Activated naive CD8-positive, alpha-beta T cell treated with anti-CD3 and anti-CD28 coated beads, Interleukin-2, amount 10 ng/mL, durations not matched to agents 7 days and 5 days (primary cell): Measurements from ENCODE around the gene OR56A5. TPM values are rescaled to one million over a fixed set of nuclear protein-coding genes. Genes with fewer than 3 reads are reported as not detected.

ENCODE experiments used
- ATAC-seq: fragments of 150-1000 bp; cut with Tn5 transposase; one replicate; pipeline ENCODE4 v1.10.0; 2021; ENCODE audit warnings: low read depth, moderate library complexity
- POLR2A ChIA-PET: fragments of 350-600 bp; sonication (Branson Sonifier 250); formaldehyde crosslinking; loops from one replicate; lab custom pipeline; 2021; ENCODE audit warnings: antibody characterized with exemption; lab: Charles Lee
- DNase-seq: peaks from one replicate; pipeline ENCODE4 v3.0.0; 2021
- H3K27ac Mint-ChIP-seq: one replicate; pipeline ENCODE4 v1.8.0; 2022; ENCODE audit warnings: mild to moderate bottlenecking, mixed read lengths
- H3K27me3 Mint-ChIP-seq: one replicate; pipeline ENCODE4 v1.8.0; 2022; ENCODE audit warnings: mild to moderate bottlenecking, moderate library complexity, mixed read lengths
- H3K36me3 Mint-ChIP-seq: one replicate; pipeline ENCODE4 v1.8.0; 2021; ENCODE audit warnings: mild to moderate bottlenecking, mixed read lengths
- H3K4me1 Mint-ChIP-seq: one replicate; pipeline ENCODE4 v1.8.0; 2021; ENCODE audit warnings: mixed read lengths
- H3K4me3 Mint-ChIP-seq: one replicate; pipeline ENCODE4 v1.8.0; 2022; ENCODE audit warnings: mild to moderate bottlenecking, moderate library complexity, mixed read lengths
- H3K9me3 Mint-ChIP-seq: one replicate; pipeline ENCODE4 v1.8.0; 2021; ENCODE audit warnings: mixed read lengths
- total RNA-seq, 2 experiments: library from RNA; stranded (reverse); gene quantifications; one replicate each; pipeline ENCODE4 v1.2.3, GENCODE V29; 2021

Gene OR56A5
- total RNA-seq, 2 experiments from 2014 or later = not detected

GRCh38 chr11:5928271-5928670 is 40.0 kb downstream of the OR56A5 start:
- Mint-ChIP-seq H3K9me3 (peaks cover 9% of the 10 kb centered on the region), H3K27ac (no peak overlapping the region), H3K36me3 (no peaks in the 10 kb centered on the region), H3K4me3 (no peak overlapping the region), H3K27me3 (no peaks in the 10 kb centered on the region), H3K4me1 (no peaks in the 10 kb centered on the region)
- ATAC-seq (no peak), DNase-seq (no peak)
- POLR2A ChIA-PET = no interaction called here

GRCh38 chr11:5923794-5924193 is 44.5 kb downstream of the OR56A5 start:
- H3K4me1 Mint-ChIP-seq = no peaks in the 10 kb centered on the region
- no peaks in the 10 kb centered on the region for H3K27me3 Mint-ChIP-seq
- no peak overlapping the region for H3K4me3 Mint-ChIP-seq
- POLR2A ChIA-PET = no interaction called here
- no peak overlapping the region for H3K27ac Mint-ChIP-seq
- H3K9me3 Mint-ChIP-seq = peaks cover 8% of the 10 kb centered on the region
- no peak for ATAC-seq
- DNase-seq = no peak
- H3K36me3 Mint-ChIP-seq = no peaks in the 10 kb centered on the region

GRCh38 chr11:5923427-5923776 is 44.9 kb downstream of the OR56A5 start:
- no peaks in the 10 kb centered on the region for H3K4me1 Mint-ChIP-seq
- no peaks in the 10 kb centered on the region for H3K36me3 Mint-ChIP-seq
- H3K27me3 Mint-ChIP-seq = no peaks in the 10 kb centered on the region
- POLR2A ChIA-PET = no interaction called here
- peaks cover 7% of the 10 kb centered on the region for H3K9me3 Mint-ChIP-seq
- ATAC-seq (no peak), DNase-seq (no peak)
- H3K4me3 Mint-ChIP-seq = no peak overlapping the region
- H3K27ac Mint-ChIP-seq = no peak overlapping the region

- ATAC-seq = no peak
- no peak for DNase-seq
These were observed 45.4 kb downstream of the OR56A5 start for GRCh38 chr11:5922749-5923426.

More at GRCh38 chr11:5922749-5923426, 45.4 kb downstream of the OR56A5 start:
- H3K4me3 Mint-ChIP-seq = no peak overlapping the region
- H3K9me3 Mint-ChIP-seq = peaks cover 6% of the 10 kb centered on the region
- no peaks in the 10 kb centered on the region for H3K27me3 Mint-ChIP-seq
- no peaks in the 10 kb centered on the region for H3K4me1 Mint-ChIP-seq
- POLR2A ChIA-PET = no interaction called here
- no peak overlapping the region for H3K27ac Mint-ChIP-seq
- no peaks in the 10 kb centered on the region for H3K36me3 Mint-ChIP-seq

Other genes starting within 250 kb of the OR56A5 start
- gene OR56B1, start 232.0 kb downstream of the OR56A5 start, total RNA-seq = under 1 TPM; 0.86 to 0.99 TPM
- 1 to 10 TPM; 1.7 to 1.8 TPM for gene OR52N4, start 214.3 kb downstream of the OR56A5 start, total RNA-seq
- not detected for gene OR52N5, start 185.1 kb downstream of the OR56A5 start, total RNA-seq
- not detected for gene OR52N1, start 177.2 kb downstream of the OR56A5 start, total RNA-seq
- gene OR52N2, start 159.6 kb downstream of the OR56A5 start, total RNA-seq = not detected
- not detected for gene OR52E6, start 126.6 kb downstream of the OR56A5 start, total RNA-seq
- not detected for gene OR52E8, start 110.8 kb downstream of the OR56A5 start, total RNA-seq
- gene OR52E4, start 87.9 kb downstream of the OR56A5 start, total RNA-seq = not detected
- gene OR52E5, start 75.3 kb downstream of the OR56A5 start, total RNA-seq = not detected
- not detected for gene OR56A3, start 26.2 kb downstream of the OR56A5 start, total RNA-seq
- not detected for gene OR52L1, start 18.5 kb upstream of the OR56A5 start, total RNA-seq
- gene OR56A4, start 38.5 kb upstream of the OR56A5 start, total RNA-seq = not detected
- not detected for gene OR56A1, start 62.3 kb upstream of the OR56A5 start, total RNA-seq
- gene OR56B4, start 139.2 kb upstream of the OR56A5 start, total RNA-seq = not detected
- not detected for gene OR52B2, start 201.8 kb upstream of the OR56A5 start, total RNA-seq
- gene OR52W1, start 230.7 kb upstream of the OR56A5 start, total RNA-seq = not detected
- not detected for gene C11orf42, start 237.1 kb upstream of the OR56A5 start, total RNA-seq